Measurements from ENCODE around the gene ARID3B.

ARID3B gene

GRCh38 chr15:74633781-74634180, 92.8 kb downstream of the ARID3B start:
- H3K4me1 ChIP-seq (ENCODE audit: control insufficient read depth in 2 of 2, insufficient read depth in 2 of 2, low read length in 2 of 2): no peaks in the 10 kb centered on the region
- H3K9ac ChIP-seq (ENCODE audit: low read depth in 1 of 2, low read length in 2 of 2): no peak overlapping the region
- H3K4me3 ChIP-seq (ENCODE audit: low read length in 2 of 2): no peak overlapping the region
- peaks cover 70 to 79% of the 10 kb centered on the region in 2 donors for H3K36me3 ChIP-seq (ENCODE audit: control insufficient read depth in 2 of 2, insufficient read depth in 2 of 2, low read length in 2 of 2)
- no peaks in the 10 kb centered on the region for H3K9me3 ChIP-seq (ENCODE audit: control insufficient read depth in 2 of 2, low read length in 2 of 2)
- no peaks in the 10 kb centered on the region for H3K27me3 ChIP-seq (ENCODE audit: control insufficient read depth in 2 of 2, insufficient read depth in 2 of 2, low read length in 2 of 2)
- no peak overlapping the region for H3K27ac ChIP-seq (ENCODE audit: low read depth in 2 of 2, low read length in 2 of 2)

GRCh38 chr15:74635228-74635627, 94.2 kb downstream of the ARID3B start:
- no peaks in the 10 kb centered on the region for H3K4me1 ChIP-seq (ENCODE audit: control insufficient read depth in 2 of 2, insufficient read depth in 2 of 2, low read length in 2 of 2)
- H3K9me3 ChIP-seq (ENCODE audit: control insufficient read depth in 2 of 2, low read length in 2 of 2): no peaks in the 10 kb centered on the region
- peaks cover 74 to 83% of the 10 kb centered on the region in 2 donors for H3K36me3 ChIP-seq (ENCODE audit: control insufficient read depth in 2 of 2, insufficient read depth in 2 of 2, low read length in 2 of 2)
- H3K27ac ChIP-seq (ENCODE audit: low read depth in 2 of 2, low read length in 2 of 2): no peak overlapping the region
- no peak overlapping the region for H3K4me3 ChIP-seq (ENCODE audit: low read length in 2 of 2)
- no peak overlapping the region for H3K9ac ChIP-seq (ENCODE audit: low read depth in 1 of 2, low read length in 2 of 2)
- no peaks in the 10 kb centered on the region for H3K27me3 ChIP-seq (ENCODE audit: control insufficient read depth in 2 of 2, insufficient read depth in 2 of 2, low read length in 2 of 2)

GRCh38 chr15:74636984-74637383, 96.0 kb downstream of the ARID3B start:
- H3K9ac ChIP-seq (ENCODE audit: low read depth in 1 of 2, low read length in 2 of 2): no peak overlapping the region
- H3K27ac ChIP-seq (ENCODE audit: low read depth in 2 of 2, low read length in 2 of 2): no peak overlapping the region
- H3K4me3 ChIP-seq (ENCODE audit: low read length in 2 of 2): no peak overlapping the region
- H3K9me3 ChIP-seq (ENCODE audit: control insufficient read depth in 2 of 2, low read length in 2 of 2): no peaks in the 10 kb centered on the region
- H3K27me3 ChIP-seq (ENCODE audit: control insufficient read depth in 2 of 2, insufficient read depth in 2 of 2, low read length in 2 of 2): no peaks in the 10 kb centered on the region
- peaks cover under 1 to 4% of the 10 kb centered on the region in 2 donors for H3K4me1 ChIP-seq (ENCODE audit: control insufficient read depth in 2 of 2, insufficient read depth in 2 of 2, low read length in 2 of 2)
- peaks cover 64 to 71% of the 10 kb centered on the region in 2 donors for H3K36me3 ChIP-seq (ENCODE audit: control insufficient read depth in 2 of 2, insufficient read depth in 2 of 2, low read length in 2 of 2)

GRCh38 chr15:74641151-74641550, 100.1 kb downstream of the ARID3B start:
- Histone ChIP-seq H3K9ac (ENCODE audit: low read depth in 1 of 2, low read length in 2 of 2) (no peak overlapping the region), H3K27ac (ENCODE audit: low read depth in 2 of 2, low read length in 2 of 2) (no peak overlapping the region), H3K36me3 (ENCODE audit: control insufficient read depth in 2 of 2, insufficient read depth in 2 of 2, low read length in 2 of 2) (peaks cover 32 to 39% of the 10 kb centered on the region in 2 donors), H3K27me3 (ENCODE audit: control insufficient read depth in 2 of 2, insufficient read depth in 2 of 2, low read length in 2 of 2) (no peaks in the 10 kb centered on the region), H3K4me3 (ENCODE audit: low read length in 2 of 2) (no peak overlapping the region), H3K4me1 (ENCODE audit: control insufficient read depth in 2 of 2, insufficient read depth in 2 of 2, low read length in 2 of 2) (peaks cover 18 to 26% of the 10 kb centered on the region in 2 donors), H3K9me3 (ENCODE audit: control insufficient read depth in 2 of 2, low read length in 2 of 2) (no peaks in the 10 kb centered on the region)

- no peak overlapping the region for H3K4me3 ChIP-seq (ENCODE audit: low read length in 2 of 2)
- H3K9me3 ChIP-seq (ENCODE audit: control insufficient read depth in 2 of 2, low read length in 2 of 2): no peaks in the 10 kb centered on the region
- peak overlapping the region in 1 of 2 donors; percentile 28 for H3K27ac ChIP-seq (ENCODE audit: low read depth in 2 of 2, low read length in 2 of 2)
- H3K27me3 ChIP-seq (ENCODE audit: control insufficient read depth in 2 of 2, insufficient read depth in 2 of 2, low read length in 2 of 2): no peaks in the 10 kb centered on the region
- H3K4me1 ChIP-seq (ENCODE audit: control insufficient read depth in 2 of 2, insufficient read depth in 2 of 2, low read length in 2 of 2): peaks cover 18 to 26% of the 10 kb centered on the region in 2 donors
- peaks cover 22 to 27% of the 10 kb centered on the region in 2 donors for H3K36me3 ChIP-seq (ENCODE audit: control insufficient read depth in 2 of 2, insufficient read depth in 2 of 2, low read length in 2 of 2)
- no peak overlapping the region for H3K9ac ChIP-seq (ENCODE audit: low read depth in 1 of 2, low read length in 2 of 2)
Observed at GRCh38 chr15:74642348-74642733, 101.3 kb downstream of the ARID3B start.

GRCh38 chr15:74642734-74643664, 102.0 kb downstream of the ARID3B start:
- Histone ChIP-seq H3K4me3 (ENCODE audit: low read length in 2 of 2) (peak overlapping the region in 1 of 2 donors; percentile 8), H3K4me1 (ENCODE audit: control insufficient read depth in 2 of 2, insufficient read depth in 2 of 2, low read length in 2 of 2) (peaks cover 18 to 26% of the 10 kb centered on the region in 2 donors), H3K9ac (ENCODE audit: low read depth in 1 of 2, low read length in 2 of 2) (peak overlapping the region in 1 of 2 donors; percentile 3), H3K36me3 (ENCODE audit: control insufficient read depth in 2 of 2, insufficient read depth in 2 of 2, low read length in 2 of 2) (peaks cover 17 to 21% of the 10 kb centered on the region in 2 donors), H3K9me3 (ENCODE audit: control insufficient read depth in 2 of 2, low read length in 2 of 2) (no peaks in the 10 kb centered on the region), H3K27ac (ENCODE audit: low read depth in 2 of 2, low read length in 2 of 2) (peak overlapping the region; percentile 28 to 38), H3K27me3 (ENCODE audit: control insufficient read depth in 2 of 2, insufficient read depth in 2 of 2, low read length in 2 of 2) (no peaks in the 10 kb centered on the region)

DNA sequence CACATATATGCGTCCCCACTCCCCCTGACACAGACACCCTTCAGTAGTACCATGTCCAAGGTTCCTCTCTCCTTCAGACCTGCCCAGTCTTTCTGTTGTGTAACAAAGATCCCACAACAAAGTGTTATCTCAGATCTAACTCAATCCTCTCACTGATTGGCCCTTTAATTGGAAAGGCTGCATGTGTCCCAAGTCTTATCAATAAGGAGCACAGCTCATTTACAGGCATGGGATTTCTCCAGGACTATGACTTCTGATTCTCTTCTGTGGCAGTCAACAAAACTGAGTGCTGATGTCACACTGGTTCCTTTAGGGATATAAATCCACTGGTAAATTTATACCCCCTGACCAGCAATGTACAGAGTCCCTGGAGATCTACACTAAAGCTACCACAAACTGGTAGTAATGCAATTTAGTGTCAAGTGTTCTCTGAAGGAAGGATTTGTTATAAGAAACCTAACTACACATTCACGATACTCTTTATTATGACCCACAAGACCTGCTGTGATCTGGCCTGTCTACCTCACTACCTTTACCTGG, 102.7 kb downstream of the ARID3B start:
- Histone ChIP-seq H3K9ac (ENCODE audit: low read depth in 1 of 2, low read length in 2 of 2) (no peak overlapping the region), H3K9me3 (ENCODE audit: control insufficient read depth in 2 of 2, low read length in 2 of 2) (no peaks in the 10 kb centered on the region), H3K27ac (ENCODE audit: low read depth in 2 of 2, low read length in 2 of 2) (peak overlapping the region in 1 of 2 donors; percentile 28), H3K36me3 (ENCODE audit: control insufficient read depth in 2 of 2, insufficient read depth in 2 of 2, low read length in 2 of 2) (peaks cover 17 to 23% of the 10 kb centered on the region in 2 donors), H3K4me3 (ENCODE audit: low read length in 2 of 2) (peak overlapping the region in 1 of 2 donors; percentile 8), H3K4me1 (ENCODE audit: control insufficient read depth in 2 of 2, insufficient read depth in 2 of 2, low read length in 2 of 2) (peaks cover 18 to 26% of the 10 kb centered on the region in 2 donors), H3K27me3 (ENCODE audit: control insufficient read depth in 2 of 2, insufficient read depth in 2 of 2, low read length in 2 of 2) (no peaks in the 10 kb centered on the region)

DNA sequence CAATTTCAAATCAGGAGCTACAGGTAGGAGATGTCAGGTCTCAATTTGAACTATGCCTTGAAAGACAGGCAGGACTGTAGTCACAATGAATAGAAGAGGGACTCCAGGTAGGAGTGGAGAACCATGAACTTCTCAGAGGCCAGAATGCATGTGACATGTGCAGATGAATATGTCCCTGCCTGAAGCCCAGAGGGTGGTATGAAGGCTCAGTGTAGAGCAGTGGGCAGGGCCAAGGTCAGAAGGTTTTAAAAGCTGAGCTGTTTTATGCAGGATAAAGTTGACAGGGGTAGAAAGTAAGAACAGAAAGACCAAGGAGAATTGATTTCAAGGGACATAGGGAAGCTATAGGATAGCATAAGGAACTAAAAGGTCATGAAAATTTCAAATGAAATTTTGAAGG, 105.5 kb downstream of the ARID3B start:
- H3K4me3 ChIP-seq (ENCODE audit: low read length in 2 of 2): no peak overlapping the region
- peaks cover 6 to 9% of the 10 kb centered on the region in 2 donors for H3K36me3 ChIP-seq (ENCODE audit: control insufficient read depth in 2 of 2, insufficient read depth in 2 of 2, low read length in 2 of 2)
- no peak overlapping the region for H3K9ac ChIP-seq (ENCODE audit: low read depth in 1 of 2, low read length in 2 of 2)
- H3K9me3 ChIP-seq (ENCODE audit: control insufficient read depth in 2 of 2, low read length in 2 of 2): no peaks in the 10 kb centered on the region
- no peak overlapping the region for H3K27ac ChIP-seq (ENCODE audit: low read depth in 2 of 2, low read length in 2 of 2)
- H3K27me3 ChIP-seq (ENCODE audit: control insufficient read depth in 2 of 2, insufficient read depth in 2 of 2, low read length in 2 of 2): no peaks in the 10 kb centered on the region
- peaks cover 18 to 23% of the 10 kb centered on the region in 2 donors for H3K4me1 ChIP-seq (ENCODE audit: control insufficient read depth in 2 of 2, insufficient read depth in 2 of 2, low read length in 2 of 2)
